A172 (cell line): ENCODE data around the gene PRAMEF20. TPM values are rescaled to one million over a fixed set of nuclear protein-coding genes. Genes with fewer than 3 reads are reported as not detected.
"Not testable (repeated sequence)": the region's sequence is repeated elsewhere in the genome, so short reads cannot be mapped to it uniquely, and the experiment has no call there.

Experiments used
- DNase-seq: peaks from one replicate; pipeline ENCODE4 v3.0.0-alpha.2; 2015; ENCODE audit warnings: low spot score
- total RNA-seq: library from RNA; depleted of rRNA; stranded (reverse); fragments of >200 nt; shearing (Covaris generic); gene quantifications from 2 replicates; pipeline ENCODE4 v1.2.3, GENCODE V29; 2014; rRNA removed

The PRAMEF20 gene
- not detected in 2 replicates for total RNA-seq

- not testable (repeated sequence) for DNase-seq
Observed at GRCh38 chr1:13410150-13410549, at the start of gene PRAMEF20. TSS of gene PRAMEF20 (plus strand) at chr1:13410450. CDS start at chr1:13416355, 5,905 bp downstream.

GRCh38 chr1:13362364-13362763, 47.9 kb upstream of the PRAMEF20 start:
- DNase-seq: not testable (repeated sequence)

- not testable (repeated sequence) for DNase-seq
Observed at GRCh38 chr1:13364928-13365327, 45.3 kb upstream of the PRAMEF20 start.

DNA sequence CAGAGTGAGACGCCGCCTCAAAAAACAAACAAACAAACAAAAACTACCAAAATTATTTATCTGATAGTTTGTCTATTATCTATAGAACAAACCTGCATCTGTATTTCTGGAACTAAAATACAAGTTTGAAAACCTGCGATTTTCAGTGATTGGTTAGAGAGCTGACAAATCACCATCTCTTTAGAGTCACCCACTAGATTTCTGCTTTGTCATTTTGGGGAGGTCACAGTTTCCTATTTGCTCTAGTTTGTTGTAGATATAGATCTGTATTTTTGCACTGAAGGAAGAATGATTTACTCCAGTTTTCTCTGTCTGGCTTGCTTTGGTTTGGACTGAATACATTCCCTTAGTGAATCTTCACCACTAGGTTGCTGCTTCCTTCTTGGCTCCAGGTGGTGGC, 43.7 kb upstream of the PRAMEF20 start:
- DNase-seq: not testable (repeated sequence)

GRCh38 chr1:13368544-13368943, 41.7 kb upstream of the PRAMEF20 start:
- not testable (repeated sequence) for DNase-seq

DNA sequence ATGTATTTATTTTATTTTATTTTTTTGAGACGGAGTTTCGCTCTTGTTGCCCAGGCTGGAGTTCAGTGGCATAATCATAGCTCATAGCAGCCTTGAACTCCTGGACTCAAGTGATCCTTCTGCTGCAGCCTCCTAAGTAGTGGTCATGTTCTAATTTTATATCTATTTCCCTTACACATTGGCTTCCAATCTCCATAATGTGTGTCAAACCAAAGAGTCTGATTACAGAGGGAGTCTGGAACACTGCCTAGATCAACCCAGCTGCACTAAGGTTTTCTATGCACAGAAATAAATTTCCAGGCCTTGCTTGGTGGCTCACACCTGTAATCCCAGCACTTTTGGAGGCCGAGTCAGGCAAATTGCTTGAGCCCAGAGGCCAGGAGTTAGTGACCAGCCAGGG, 31.3 kb upstream of the PRAMEF20 start:
- not testable (repeated sequence) for DNase-seq

DNA sequence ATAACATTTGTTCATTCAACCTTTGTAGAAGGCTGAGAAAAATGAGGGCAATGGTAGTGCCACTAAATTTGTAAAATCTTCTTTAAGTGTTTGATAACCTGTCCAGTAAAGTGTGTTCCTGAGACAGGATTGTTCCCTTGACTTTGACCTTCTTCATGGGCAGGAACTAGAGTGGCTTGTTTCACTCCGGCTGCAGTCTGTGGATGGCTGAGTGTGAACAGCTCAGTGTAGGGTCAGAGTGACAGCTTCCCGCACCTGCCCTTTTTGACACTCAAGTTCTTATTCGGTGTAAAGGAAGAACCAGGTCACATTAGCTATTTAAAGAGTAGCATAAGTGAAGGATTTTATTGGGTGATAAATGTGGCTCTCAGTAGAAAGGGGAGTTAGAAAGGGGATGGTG, 29.9 kb upstream of the PRAMEF20 start:
- not testable (repeated sequence) for DNase-seq

DNA sequence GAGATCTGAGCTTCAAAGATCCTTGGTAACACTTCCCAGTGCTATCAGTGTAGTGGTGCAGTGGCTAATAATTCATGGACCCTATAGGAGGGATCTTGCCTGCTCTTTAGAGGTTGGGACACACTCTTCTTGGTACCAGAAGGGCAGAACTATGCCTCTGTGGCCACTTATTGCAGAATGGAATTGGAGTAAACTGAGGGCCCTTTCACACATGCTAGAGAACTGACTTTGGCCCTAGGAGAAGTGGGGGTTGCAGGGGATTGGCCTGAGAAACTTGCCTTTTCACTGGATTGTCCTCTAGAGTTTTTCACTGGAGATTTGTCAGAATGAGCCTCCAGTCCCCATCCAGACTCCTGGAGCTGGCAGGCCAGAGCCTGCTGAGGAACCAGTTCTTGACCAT, 20.9 kb upstream of the PRAMEF20 start, which contains the start of gene PRAMEF17:
Gene PRAMEF17 (plus strand): TSS at position 301 of the 400 bp plus-strand sequence. CDS start 26 bp downstream, at position 327.
- DNase-seq: not testable (repeated sequence)

- not testable (repeated sequence) for DNase-seq
Observed at GRCh38 chr1:13393004-13393403, 17.2 kb upstream of the PRAMEF20 start.

- DNase-seq: not testable (repeated sequence)
Observed at GRCh38 chr1:13394761-13395160, 15.5 kb upstream of the PRAMEF20 start.

- not testable (repeated sequence) for DNase-seq
Observed at GRCh38 chr1:13395311-13395710, 14.9 kb upstream of the PRAMEF20 start.

- DNase-seq: no peak
Observed at GRCh38 chr1:13407811-13408210, 2.4 kb upstream of the PRAMEF20 start.

GRCh38 chr1:13430495-13430894, 20.2 kb downstream of the PRAMEF20 start:
- no peak for DNase-seq

GRCh38 chr1:13432251-13432650, 22.0 kb downstream of the PRAMEF20 start:
- DNase-seq: no peak

DNA sequence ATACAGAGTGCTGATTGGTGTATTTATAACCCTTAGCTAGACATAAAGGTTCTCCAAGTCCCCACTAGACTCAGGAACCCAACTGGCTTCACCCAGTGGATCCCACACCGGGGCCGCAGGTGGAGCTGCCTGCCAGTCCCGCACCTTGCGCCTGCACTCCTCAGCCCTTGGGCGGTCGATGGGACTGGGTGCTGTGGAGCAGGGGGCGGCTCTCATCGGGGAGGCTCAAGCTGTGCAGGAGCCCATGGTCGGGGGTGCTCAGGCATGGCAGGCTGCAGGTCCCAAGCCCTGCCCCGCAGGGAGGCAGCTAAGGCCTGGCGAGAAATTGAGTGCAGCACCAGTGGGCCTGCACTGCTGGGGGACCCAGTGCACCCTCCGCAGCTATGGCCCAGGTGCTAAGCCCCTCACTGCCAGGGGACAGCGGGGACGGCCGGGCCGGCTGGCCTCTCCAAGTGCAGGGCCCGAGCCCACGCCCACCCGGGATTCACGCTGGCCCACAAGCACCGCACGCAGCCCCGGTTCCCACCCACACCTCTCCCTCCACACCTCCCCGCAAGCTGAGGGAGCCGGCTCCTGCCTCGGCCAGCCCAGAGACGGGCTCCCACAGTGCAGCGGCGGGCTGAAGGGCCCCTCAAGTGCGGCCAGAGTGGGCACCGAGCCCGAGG, 23.6 kb downstream of the PRAMEF20 start:
- DNase-seq: not testable (repeated sequence)

DNA sequence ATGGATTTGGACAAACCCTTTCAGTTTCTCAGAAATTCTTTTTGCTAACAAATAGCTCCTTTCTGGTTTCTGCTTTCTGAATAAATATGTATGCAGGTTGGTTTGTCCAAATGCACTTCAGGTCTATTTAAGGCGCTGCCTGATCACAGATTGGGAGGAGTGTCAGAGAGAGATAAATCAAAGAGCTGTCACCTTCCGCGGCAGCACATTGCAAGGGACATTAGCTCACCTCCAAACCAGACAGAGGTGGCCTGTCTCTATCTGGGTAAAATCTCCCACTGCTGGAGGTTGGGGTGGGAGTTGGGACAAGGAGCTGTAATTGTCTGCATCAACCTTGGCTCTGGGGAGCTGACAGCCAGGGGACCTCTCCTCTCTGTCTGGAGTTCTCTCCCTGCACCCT, 25.2 kb downstream of the PRAMEF20 start:
- no peak for DNase-seq

DNA sequence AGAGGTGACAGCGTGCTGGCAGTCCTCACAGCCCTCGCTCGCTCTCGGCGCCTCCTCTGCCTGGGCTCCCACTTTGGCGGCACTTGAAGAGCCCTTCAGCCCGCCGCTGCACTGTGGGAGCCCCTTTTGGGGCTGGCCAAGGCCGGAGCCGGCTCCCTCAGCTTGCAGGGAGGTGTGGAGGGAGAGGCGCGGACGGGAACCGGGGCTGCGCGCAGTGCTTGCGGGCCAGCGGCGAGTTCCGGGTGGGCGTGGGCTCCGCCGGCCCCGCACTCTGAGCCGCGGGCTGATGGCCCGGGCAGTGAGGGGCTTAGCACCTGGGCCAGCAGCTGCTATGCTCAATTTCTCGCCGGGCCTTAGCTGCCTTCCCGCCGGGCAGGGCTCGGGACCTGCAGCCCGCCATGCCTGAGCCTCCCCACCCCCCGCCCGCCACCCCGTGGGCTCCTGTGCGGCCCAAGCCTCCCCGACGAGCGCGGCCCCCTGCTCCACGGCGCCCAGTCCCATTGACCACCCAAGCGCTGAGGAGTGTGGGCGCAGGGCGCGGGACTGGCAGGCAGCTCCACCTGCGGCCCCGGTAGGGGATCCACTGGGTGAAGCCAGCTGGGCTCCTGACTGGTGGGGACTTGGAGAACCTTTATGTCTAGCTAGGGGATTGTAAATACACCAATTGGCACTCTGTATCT, 29.0 kb downstream of the PRAMEF20 start:
- DNase-seq: not testable (repeated sequence)

DNA sequence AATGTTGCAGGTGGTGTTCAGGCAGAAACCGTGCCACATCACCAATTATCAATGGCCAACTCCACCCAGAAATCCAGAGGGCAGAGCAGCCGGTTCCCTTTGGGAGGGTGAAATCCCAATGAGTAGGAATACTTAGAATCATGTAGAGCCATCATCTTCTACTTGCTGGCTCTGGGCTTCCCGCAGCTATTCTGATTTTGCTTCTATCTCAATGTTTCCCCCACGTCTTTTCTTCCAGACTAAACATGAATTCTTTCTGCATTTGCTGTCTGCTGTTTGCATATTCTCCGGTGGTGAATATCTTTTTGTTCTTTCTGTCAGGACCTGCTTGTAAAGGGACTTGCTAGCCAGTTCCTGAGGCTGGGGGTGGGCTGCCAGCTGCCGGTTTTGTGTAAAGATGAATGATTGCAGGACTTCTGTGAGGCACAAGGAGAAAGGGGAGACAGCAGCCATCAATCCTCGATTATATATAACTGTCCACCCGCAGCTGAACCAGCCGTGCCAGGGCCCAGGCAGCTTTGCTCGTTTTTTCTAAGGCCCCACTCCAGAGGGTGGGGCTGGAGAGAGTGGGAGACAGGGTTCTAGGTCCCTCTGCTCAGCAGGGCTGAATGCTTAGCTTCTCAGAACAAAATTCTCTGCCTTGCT, 33.2 kb downstream of the PRAMEF20 start:
- DNase-seq: no peak

- no peak for DNase-seq
Observed at GRCh38 chr1:13450204-13450603, 40.0 kb downstream of the PRAMEF20 start.

GRCh38 chr1:13451399-13451965, 41.2 kb downstream of the PRAMEF20 start:
- no peak for DNase-seq

- DNase-seq: no peak
Observed at GRCh38 chr1:13456904-13457532, 46.8 kb downstream of the PRAMEF20 start.

- no peak for DNase-seq
Observed at GRCh38 chr1:13461977-13462376, 51.7 kb downstream of the PRAMEF20 start.
